Chondrocyte (in vitro differentiated cells): ENCODE data around the gene JPT2. TPM values are rescaled to one million over a fixed set of nuclear protein-coding genes. Genes with fewer than 3 reads are reported as not detected.

Experiments
- DNase-seq: peaks from one replicate; pipeline ENCODE4 v3.0.0; 2021; ENCODE audit warnings: mixed read lengths, low spot score
- H3K27ac Mint-ChIP-seq: one replicate; pipeline ENCODE4 v1.8.0; 2021; ENCODE audit warnings: mild to moderate bottlenecking, moderate library complexity, mixed read lengths; ENCODE audit not compliant: unreplicated experiment
- H3K27me3 Mint-ChIP-seq: 2 replicates; pipeline ENCODE4 v1.8.0; 2021; ENCODE audit warnings: low read depth, mixed read lengths
- H3K36me3 Mint-ChIP-seq: 2 replicates; pipeline ENCODE4 v1.8.0; 2021; ENCODE audit warnings: low read depth, mixed read lengths
- H3K4me1 Mint-ChIP-seq: 2 replicates; pipeline ENCODE4 v1.8.0; 2021; ENCODE audit warnings: low read depth, mild to moderate bottlenecking, mixed read lengths
- H3K4me3 Mint-ChIP-seq: one replicate; pipeline ENCODE4 v1.8.0; 2021; ENCODE audit warnings: mild to moderate bottlenecking, moderate library complexity, mixed read lengths; ENCODE audit not compliant: unreplicated experiment
- H3K9me3 Mint-ChIP-seq: 2 replicates; pipeline ENCODE4 v1.8.0; 2021; ENCODE audit warnings: low read depth, mixed read lengths
- total RNA-seq: library from RNA; stranded (reverse); gene quantifications from 3 replicates; pipeline ENCODE4 v1.2.1, GENCODE V29; 2021
- TF ChIP-seq, protein P1 (sequence below): fragments of 200-600 bp; sonication (generic); IDR thresholded peaks from 2 replicates; pipeline ENCODE4 v1.5.0; 2021; ENCODE audit warnings: antibody characterized with exemption, mild to moderate bottlenecking, moderate library complexity

Gene JPT2
- total RNA-seq, 1 donor from 2014 or later = 63.0 TPM

GRCh38 chr16:1639282-1639681 lies 38.8 kb upstream of the JPT2 start:
- Mint-ChIP-seq H3K36me3 (peaks cover 41% of the 10 kb centered on the region), H3K9me3 (no peaks in the 10 kb centered on the region), H3K4me1 (peaks cover 8% of the 10 kb centered on the region), H3K27ac (no peak overlapping the region), H3K4me3 (no peak overlapping the region), H3K27me3 (no peaks in the 10 kb centered on the region)
- DNase-seq = no peak
- TF ChIP-seq, protein P1, sequence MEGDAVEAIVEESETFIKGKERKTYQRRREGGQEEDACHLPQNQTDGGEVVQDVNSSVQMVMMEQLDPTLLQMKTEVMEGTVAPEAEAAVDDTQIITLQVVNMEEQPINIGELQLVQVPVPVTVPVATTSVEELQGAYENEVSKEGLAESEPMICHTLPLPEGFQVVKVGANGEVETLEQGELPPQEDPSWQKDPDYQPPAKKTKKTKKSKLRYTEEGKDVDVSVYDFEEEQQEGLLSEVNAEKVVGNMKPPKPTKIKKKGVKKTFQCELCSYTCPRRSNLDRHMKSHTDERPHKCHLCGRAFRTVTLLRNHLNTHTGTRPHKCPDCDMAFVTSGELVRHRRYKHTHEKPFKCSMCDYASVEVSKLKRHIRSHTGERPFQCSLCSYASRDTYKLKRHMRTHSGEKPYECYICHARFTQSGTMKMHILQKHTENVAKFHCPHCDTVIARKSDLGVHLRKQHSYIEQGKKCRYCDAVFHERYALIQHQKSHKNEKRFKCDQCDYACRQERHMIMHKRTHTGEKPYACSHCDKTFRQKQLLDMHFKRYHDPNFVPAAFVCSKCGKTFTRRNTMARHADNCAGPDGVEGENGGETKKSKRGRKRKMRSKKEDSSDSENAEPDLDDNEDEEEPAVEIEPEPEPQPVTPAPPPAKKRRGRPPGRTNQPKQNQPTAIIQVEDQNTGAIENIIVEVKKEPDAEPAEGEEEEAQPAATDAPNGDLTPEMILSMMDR = no peak

- TF ChIP-seq, protein P1 = no peak
- H3K4me1 Mint-ChIP-seq = peaks cover 8% of the 10 kb centered on the region
- peaks cover 38% of the 10 kb centered on the region for H3K36me3 Mint-ChIP-seq
- DNase-seq = no peak
- H3K4me3 Mint-ChIP-seq = no peak overlapping the region
- no peak overlapping the region for H3K27ac Mint-ChIP-seq
- no peaks in the 10 kb centered on the region for H3K9me3 Mint-ChIP-seq
- H3K27me3 Mint-ChIP-seq = no peaks in the 10 kb centered on the region
Observed at GRCh38 chr16:1639860-1640259, 38.2 kb upstream of the JPT2 start.

DNA sequence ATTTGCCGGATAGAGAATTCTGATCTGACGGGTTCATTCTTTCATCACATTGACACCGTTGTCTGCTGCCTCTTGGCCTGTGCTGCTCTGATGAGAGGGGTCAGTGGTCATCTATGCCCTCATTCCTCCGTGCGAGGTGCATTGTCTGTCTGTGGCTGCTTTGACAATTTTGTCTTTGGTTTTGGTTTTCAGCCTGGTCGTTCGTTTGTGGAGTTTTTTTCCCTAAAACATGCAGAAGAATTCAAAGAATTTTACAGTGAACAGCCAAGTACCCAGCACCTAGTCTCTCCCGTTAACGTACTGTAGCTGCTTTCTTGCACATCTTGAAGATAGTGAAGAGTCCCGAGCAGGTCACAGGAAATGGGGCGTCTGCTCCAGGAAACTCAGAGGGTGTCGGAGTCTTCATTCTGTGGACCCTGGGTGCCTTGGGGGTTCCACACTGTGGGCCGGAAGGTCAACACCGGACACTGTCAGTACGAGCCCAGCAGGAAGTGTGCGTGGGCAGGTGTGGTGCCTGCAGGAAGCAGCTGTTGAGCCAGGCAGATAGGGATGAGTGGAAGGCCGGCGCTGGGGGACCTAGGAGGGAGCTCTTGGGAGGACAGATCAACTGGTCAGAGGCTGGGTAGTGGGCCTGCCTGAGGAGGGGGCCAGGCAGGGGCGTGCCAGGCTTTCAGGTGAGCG lies 37.7 kb upstream of the JPT2 start:
- H3K9me3 Mint-ChIP-seq = no peaks in the 10 kb centered on the region
- no peak overlapping the region for H3K4me3 Mint-ChIP-seq
- TF ChIP-seq, protein P1 = no peak
- H3K27ac Mint-ChIP-seq = no peak overlapping the region
- DNase-seq = no peak
- peaks cover 40% of the 10 kb centered on the region for H3K36me3 Mint-ChIP-seq
- H3K27me3 Mint-ChIP-seq = no peaks in the 10 kb centered on the region
- H3K4me1 Mint-ChIP-seq = peaks cover 9% of the 10 kb centered on the region

- no peak for DNase-seq
- Mint-ChIP-seq H3K36me3 (peaks cover 46% of the 10 kb centered on the region), H3K27me3 (no peaks in the 10 kb centered on the region), H3K4me1 (peaks cover 17% of the 10 kb centered on the region), H3K27ac (no peak overlapping the region), H3K4me3 (no peak overlapping the region), H3K9me3 (no peaks in the 10 kb centered on the region)
- TF ChIP-seq, protein P1 = no peak
Observed at GRCh38 chr16:1641261-1641660, 36.8 kb upstream of the JPT2 start.

DNA sequence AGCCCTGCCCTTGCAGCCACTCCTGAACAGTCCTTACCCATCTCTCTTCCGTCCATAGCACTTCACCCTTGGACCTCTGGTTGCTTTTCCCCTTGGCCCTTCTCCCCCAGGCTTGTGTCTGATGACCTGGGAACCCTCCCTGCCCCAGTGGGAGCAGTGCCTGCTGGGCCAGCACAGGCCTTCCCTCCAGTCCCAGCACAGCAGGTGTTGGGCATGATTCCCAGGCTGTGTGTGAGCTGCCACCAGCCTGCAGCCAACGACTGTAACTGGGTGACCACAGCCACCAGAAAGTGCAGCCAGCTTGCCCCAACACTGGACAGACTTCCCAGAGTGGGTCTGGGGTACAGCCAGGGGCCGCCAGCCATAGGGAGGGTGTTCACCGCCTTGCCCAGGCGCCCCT lies 35.9 kb upstream of the JPT2 start:
- Mint-ChIP-seq H3K4me3 (no peak overlapping the region), H3K27ac (no peak overlapping the region), H3K36me3 (peaks cover 47% of the 10 kb centered on the region), H3K9me3 (no peaks in the 10 kb centered on the region), H3K27me3 (no peaks in the 10 kb centered on the region), H3K4me1 (peaks cover 21% of the 10 kb centered on the region)
- no peak for DNase-seq
- TF ChIP-seq, protein P1 = no peak
